Esophagus muscularis mucosa (tissue), 4 donors: ENCODE measurements around the gene TLCD2. TPM values are rescaled to one million over a fixed set of nuclear protein-coding genes. Genes with fewer than 3 reads are reported as not detected.
"Not testable (repeated sequence)": the region's sequence is repeated elsewhere in the genome, so short reads cannot be mapped to it uniquely, and the experiment has no call there.

Experiments
- DNase-seq: peaks from one replicate; pipeline ENCODE4 v3.0.0-alpha.2; 2017; ENCODE audit errors: extremely low spot score
- H3K27ac ChIP-seq, 4 donors: fragments of 200-600 bp; sonication (generic); replicated peaks in 1 of 4; 1 replicate in 3 of 4; 2 replicates in 1 of 4; pipeline ENCODE4 v1.5.1; 2016 to 2019; ENCODE audit warnings: mild to moderate bottlenecking in 1 of 4
- H3K27me3 ChIP-seq, 4 donors: fragments of 200-600 bp; sonication (generic); one replicate each; pipeline versions ENCODE4 v1.5.1 to v1.6.0; 2016 to 2019
- H3K36me3 ChIP-seq, 4 donors: fragments of 200-600 bp; sonication (generic); one replicate each; pipeline ENCODE4 v1.5.1; 2016 to 2019
- H3K4me1 ChIP-seq, 4 donors: fragments of 200-600 bp; sonication (generic); one replicate each; pipeline ENCODE4 v1.5.1; 2016 to 2019
- H3K4me3 ChIP-seq, 4 donors: fragments of 200-600 bp; sonication (generic); 1 replicate in 2 of 4; 2 replicates in 2 of 4; pipeline ENCODE4 v1.5.1; 2016 to 2019; ENCODE audit warnings: mild to moderate bottlenecking in 4 of 4, moderate library complexity in 1 of 4
- H3K9me3 ChIP-seq, 4 donors: fragments of 200-600 bp; sonication (generic); 1 replicate in 3 of 4; 2 replicates in 1 of 4; pipeline ENCODE4 v1.5.1; 2016 to 2019
- CTCF ChIP-seq, 3 experiments: fragments of 200-600 bp in 2 of 3; fragments of 450-650 bp in 1 of 3; sonication (generic) in 2 of 3; IDR thresholded peaks; one replicate each; pipeline ENCODE4 v1.5.1; 2017 to 2019; ENCODE audit warnings: antibody characterized with exemption in 3 of 3, mild to moderate bottlenecking in 2 of 3, moderate library complexity in 1 of 3
- EP300 ChIP-seq: sonication (generic); formaldehyde crosslinking; IDR thresholded peaks from one replicate; pipeline ENCODE4 v1.6.1; 2017; ENCODE audit warnings: antibody characterized with exemption
- POLR2A ChIP-seq: fragments of 450-650 bp; IDR thresholded peaks from one replicate; pipeline ENCODE4 v1.6.1; 2017; ENCODE audit warnings: antibody characterized with exemption, moderate library complexity, mild to moderate bottlenecking, low read depth
- POLR2AphosphoS5 ChIP-seq, 2 donors: sonication (generic); formaldehyde crosslinking; IDR thresholded peaks; one replicate each; pipeline ENCODE4 v1.6.1; 2017; ENCODE audit warnings: antibody characterized with exemption in 2 of 2
- WGBS: methylation state at CpG from one replicate; pipeline ENCODE4 v1.1.5; 2018; 5-methylcytosine and 5-hydroxymethylcytosine counted together
- intact Hi-C: fragments of 100-400 bp; cut with DNase I; formaldehyde crosslinking; loops from one replicate; pipeline ENCODE4 v1.15.1; 2023
- total RNA-seq, 4 donors: library from RNA; depleted of rRNA; stranded (reverse); fragments of >200 nt; gene quantifications; one replicate each; pipeline versions ENCODE4 v1.1.0 to v1.2.1, GENCODE V29; 2016

The TLCD2 gene
- total RNA-seq, 4 donors from 2014 or later, result 4.6 to 7.7 (median 5.5) TPM

GRCh38 chr17:1726626-1727257 is 16.6 kb upstream of the TLCD2 start:
- Histone ChIP-seq H3K36me3 (peaks cover 9 to 51% (median 45%) of the 10 kb centered on the region in 4 donors), H3K4me3 (no peak overlapping the region), H3K27ac (no peak overlapping the region), H3K4me1 (peaks cover 39 to 83% (median 77%) of the 10 kb centered on the region in 4 donors), H3K27me3 (no peaks in the 10 kb centered on the region), H3K9me3 (no peaks in the 10 kb centered on the region)
- TF ChIP-seq POLR2A (no peak), POLR2AphosphoS5 (IDR thresholded peaks at IDR 0.05) (no peak), CTCF (IDR thresholded peaks at IDR 0.05) (no peak), EP300 (no peak)
- WGBS, result 71% methylated on average over 12 of the region's 18 CpGs
- DNase-seq, result no peak
- intact Hi-C loops, result no loop called here

GRCh38 chr17:1725642-1726511 is 15.7 kb upstream of the TLCD2 start:
- intact Hi-C loops, result no loop called here
- no peaks in the 10 kb centered on the region for H3K27me3 ChIP-seq
- WGBS, result 95% methylated on average over 32 of the region's 54 CpGs
- no peaks in the 10 kb centered on the region for H3K9me3 ChIP-seq
- H3K27ac ChIP-seq, result peak overlapping the region in 3 of 4 donors; percentile 85 to 89 (median 85)
- DNase-seq, result no peak
- no peak for TF ChIP-seq POLR2AphosphoS5 (IDR thresholded peaks at IDR 0.05)
- H3K4me1 ChIP-seq, result peaks cover 41 to 86% (median 73%) of the 10 kb centered on the region in 4 donors
- peaks cover 9 to 45% (median 36%) of the 10 kb centered on the region in 4 donors for H3K36me3 ChIP-seq
- peak overlapping the region; percentile 74 to 94 (median 84) for H3K4me3 ChIP-seq

GRCh38 chr17:1724869-1725641 is 14.9 kb upstream of the TLCD2 start:
- H3K9me3 ChIP-seq, result no peaks in the 10 kb centered on the region
- H3K4me1 ChIP-seq, result peaks cover 40 to 85% (median 73%) of the 10 kb centered on the region in 4 donors
- no peak for DNase-seq
- H3K36me3 ChIP-seq, result peaks cover 9 to 41% (median 31%) of the 10 kb centered on the region in 4 donors
- WGBS, result 90% methylated on average over 2 of the region's 51 CpGs
- no peak for TF ChIP-seq POLR2A
- TF ChIP-seq CTCF (IDR thresholded peaks at IDR 0.05), result peak in 2 of 3 experiments; percentile 29 to 32
- peak overlapping the region; percentile 85 to 89 (median 86) for H3K27ac ChIP-seq
- peak overlapping the region; percentile 74 to 94 (median 84) for H3K4me3 ChIP-seq
- intact Hi-C loops, result loop anchor here (5.0 kb wide), 2 partner anchors 57 to 137 kb away; no protein-coding TSS in a partner anchor
- no peaks in the 10 kb centered on the region for H3K27me3 ChIP-seq

- H3K27ac ChIP-seq, result peak within 1 kb of the TSS; percentile 85 to 89 (median 86)
- H3K4me1 ChIP-seq, result peaks cover 35 to 79% (median 67%) of the 10 kb centered on the region in 4 donors
- intact Hi-C loops, result loop anchor here (5.0 kb wide), 2 partner anchors 58 to 138 kb away; no protein-coding TSS in a partner anchor
- 0% methylated on average over 10 of the region's 57 CpGs for WGBS
- H3K9me3 ChIP-seq, result no peaks in the 10 kb centered on the region
- peaks cover 9 to 39% (median 31%) of the 10 kb centered on the region in 4 donors for H3K36me3 ChIP-seq
- peak; percentile 98 for DNase-seq
- TF ChIP-seq POLR2A (no peak), POLR2AphosphoS5 (IDR thresholded peaks at IDR 0.05) (peak; percentile 70 to 86)
- H3K4me3 ChIP-seq, result peak within 1 kb of the TSS; percentile 74 to 94 (median 84)
- H3K27me3 ChIP-seq, result no peaks in the 10 kb centered on the region
Observed at GRCh38 chr17:1724351-1724868, 14.2 kb upstream of the TLCD2 start, which contains the start of gene WDR81. WDR81 (plus strand) TSS chr17:1724704; CDS start chr17:1724960, 256 bp downstream.

- Histone ChIP-seq H3K4me1 (peaks cover 49 to 73% (median 65%) of the 10 kb centered on the region in 4 donors), H3K36me3 (peaks cover 9 to 16% (median 12%) of the 10 kb centered on the region in 4 donors)
- not testable (repeated sequence) for H3K27ac ChIP-seq, H3K27me3 ChIP-seq, DNase-seq, H3K4me3 ChIP-seq, H3K9me3 ChIP-seq
- 94% methylated on average over 8 of the region's 8 CpGs for WGBS
- intact Hi-C loops, result loop anchor here (5.0 kb wide), 2 partner anchors 60 to 140 kb away; no protein-coding TSS in a partner anchor
Observed at GRCh38 chr17:1722022-1722421, 11.8 kb upstream of the TLCD2 start.
